ENCODE measurements around the gene MDM4.

Gene MDM4

DNA sequence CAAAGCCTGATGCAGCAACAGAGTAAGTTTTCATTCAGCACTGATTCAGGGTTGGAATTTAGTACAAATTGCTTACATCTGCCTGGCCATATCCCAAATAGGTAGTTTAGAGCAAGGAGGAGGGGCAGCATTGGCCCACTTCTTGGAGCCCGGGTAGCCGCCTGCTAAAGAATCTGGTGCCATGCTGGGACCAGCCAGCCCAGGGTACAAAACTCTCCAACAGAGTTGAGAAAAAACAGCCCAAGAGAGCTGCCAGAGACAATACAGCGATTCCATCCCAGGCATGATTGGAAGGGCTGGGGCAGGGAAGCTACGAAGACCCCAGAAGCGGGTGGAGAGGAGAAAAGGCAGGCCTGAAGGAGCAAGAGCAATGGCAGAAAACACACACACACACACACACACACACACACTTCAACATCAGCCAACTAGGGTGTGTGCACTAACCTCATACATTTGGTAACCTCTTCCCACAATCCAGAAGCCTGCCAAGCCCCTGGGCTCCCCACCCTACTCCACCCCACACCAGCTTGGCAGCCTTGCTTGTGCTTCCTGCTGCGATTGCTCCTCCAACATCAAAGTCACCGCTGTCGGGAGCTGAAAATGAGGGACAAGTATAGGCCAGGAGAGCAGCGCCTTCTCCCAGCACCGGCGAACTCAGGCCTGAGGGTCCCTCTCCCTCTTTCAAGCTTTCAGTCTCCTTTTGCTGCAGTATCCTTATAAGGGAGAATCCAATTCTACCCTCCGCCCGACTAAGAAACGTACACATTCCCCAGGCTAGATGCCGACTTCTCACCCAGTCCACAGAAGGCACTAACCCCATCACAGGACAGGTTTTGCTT lies 22.8 kb upstream of the MDM4 start:
- DNase-seq (ENCODE audit: low spot score), result peak; percentile 88

DNA sequence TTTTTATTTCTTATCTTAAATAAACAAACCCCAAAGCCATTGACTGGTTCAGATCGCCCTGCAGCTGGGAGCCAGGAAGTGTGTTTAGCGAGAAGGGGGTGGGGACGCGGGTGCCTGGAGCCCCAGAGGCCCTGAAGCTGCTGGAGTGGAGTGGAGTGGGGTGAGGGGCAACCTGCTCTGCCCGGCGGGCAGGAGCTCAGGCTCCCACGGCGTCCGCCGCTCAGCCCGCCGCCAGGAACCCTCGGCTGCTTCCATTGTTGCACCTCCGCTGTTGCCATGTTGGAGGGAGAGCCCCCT lies 22.3 kb upstream of the MDM4 start:
- DNase-seq (ENCODE audit: low spot score), result peak; percentile 77

GRCh38 chr1:204494281-204495077 lies 21.7 kb upstream of the MDM4 start, which contains the start of gene PIK3C2B:
Gene PIK3C2B, minus strand, starts transcription at chr1:204494805. Its CDS starts 25,003 bp downstream, at chr1:204469802.
- DNase-seq (ENCODE audit: low spot score), result peak; percentile 88

GRCh38 chr1:204495078-204495753 lies 21.0 kb upstream of the MDM4 start:
- DNase-seq (ENCODE audit: low spot score), result peak; percentile 25

GRCh38 chr1:204495777-204496176 lies 20.4 kb upstream of the MDM4 start:
- no peak for DNase-seq (ENCODE audit: low spot score)

DNA sequence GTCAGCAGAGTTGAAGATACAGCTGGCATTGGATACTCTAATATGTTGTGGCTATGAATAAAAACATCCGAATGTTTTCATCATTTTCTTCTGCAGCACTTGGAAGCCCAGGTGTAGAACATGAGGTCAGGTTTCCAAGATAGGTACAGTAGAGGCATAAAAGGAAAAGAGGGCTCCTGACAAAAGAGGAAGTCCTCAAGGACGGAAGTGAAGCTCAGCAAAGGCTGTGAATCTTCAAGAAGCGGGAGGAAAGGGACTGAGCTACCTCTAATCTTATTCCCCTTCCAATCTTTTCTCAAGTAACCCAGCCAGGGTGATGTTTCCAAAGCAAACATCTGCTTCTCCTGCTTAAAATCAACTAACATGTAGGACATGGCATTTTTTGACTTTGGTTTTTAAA lies 17.2 kb upstream of the MDM4 start:
- DNase-seq (ENCODE audit: low spot score), result no peak

- no peak for DNase-seq (ENCODE audit: low spot score)
Measured at GRCh38 chr1:204499511-204500468, 16.4 kb upstream of the MDM4 start.

DNA sequence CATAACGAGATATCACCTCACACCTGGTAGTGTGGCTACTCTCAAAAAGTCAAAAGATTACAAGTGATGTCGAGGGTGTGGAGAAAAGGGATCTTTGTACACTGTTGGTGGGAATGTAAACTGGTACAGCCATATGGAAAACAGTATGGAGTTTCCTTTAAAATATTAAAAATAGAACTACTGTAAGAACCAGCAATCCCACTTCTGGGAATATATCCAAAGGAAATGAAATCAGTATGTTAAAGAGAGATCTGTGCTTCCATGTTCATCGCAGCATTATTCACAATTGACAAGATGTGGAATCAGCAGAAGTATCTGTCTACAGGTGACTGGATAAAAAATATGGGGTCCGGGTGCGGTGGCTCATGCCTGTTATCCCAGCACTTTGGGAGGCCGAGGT lies 14.0 kb upstream of the MDM4 start:
- no peak for DNase-seq (ENCODE audit: low spot score)

DNA sequence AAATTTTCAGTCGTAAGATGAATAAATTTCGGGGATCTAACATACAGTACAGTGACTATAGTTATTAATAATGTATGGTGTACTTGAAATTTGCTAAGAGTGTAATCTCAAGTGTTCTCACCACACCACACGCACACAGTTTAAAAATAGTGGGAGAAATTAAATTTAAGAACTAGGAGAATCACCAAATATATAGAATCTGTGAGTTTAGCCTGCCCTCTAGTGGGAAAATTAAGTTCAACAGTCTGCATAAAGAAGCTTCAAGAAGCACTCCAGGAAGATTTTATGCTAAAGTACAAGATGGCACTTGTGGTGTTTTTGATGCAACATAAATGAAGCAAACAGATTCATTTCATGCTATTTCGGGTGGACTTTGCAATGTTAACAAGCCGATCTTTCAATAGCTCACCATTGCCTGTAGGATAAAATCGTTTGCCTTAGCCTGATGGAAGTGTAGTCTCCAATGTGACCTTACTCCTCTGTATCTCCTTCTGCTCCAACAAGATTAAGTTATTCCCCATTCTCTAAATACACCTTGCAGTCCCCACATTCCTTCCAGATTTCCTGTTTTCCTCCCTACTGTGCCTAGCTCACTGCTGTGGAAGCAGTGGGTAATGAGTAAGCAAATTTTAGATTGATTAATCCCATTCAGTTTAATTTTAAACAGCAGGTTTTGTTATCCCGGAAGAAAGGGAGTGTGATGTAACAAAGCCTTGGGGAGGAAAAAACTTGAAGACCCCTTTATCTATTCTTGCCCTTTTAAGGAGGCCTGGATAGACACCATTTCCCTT lies 12.9 kb upstream of the MDM4 start:
- DNase-seq (ENCODE audit: low spot score), result peak; percentile 71

GRCh38 chr1:204503913-204504519 lies 12.2 kb upstream of the MDM4 start:
- no peak for DNase-seq (ENCODE audit: low spot score)

GRCh38 chr1:204505674-204506200 lies 10.5 kb upstream of the MDM4 start:
- DNase-seq (ENCODE audit: low spot score), result no peak

GRCh38 chr1:204506201-204506968 lies 9.8 kb upstream of the MDM4 start:
- DNase-seq (ENCODE audit: low spot score), result peak; percentile 91

GRCh38 chr1:204506969-204507316 lies 9.3 kb upstream of the MDM4 start:
- peak; percentile 88 for DNase-seq (ENCODE audit: low spot score)

- DNase-seq (ENCODE audit: low spot score), result peak; percentile 78
Measured at GRCh38 chr1:204507317-204508105, 8.7 kb upstream of the MDM4 start.

DNA sequence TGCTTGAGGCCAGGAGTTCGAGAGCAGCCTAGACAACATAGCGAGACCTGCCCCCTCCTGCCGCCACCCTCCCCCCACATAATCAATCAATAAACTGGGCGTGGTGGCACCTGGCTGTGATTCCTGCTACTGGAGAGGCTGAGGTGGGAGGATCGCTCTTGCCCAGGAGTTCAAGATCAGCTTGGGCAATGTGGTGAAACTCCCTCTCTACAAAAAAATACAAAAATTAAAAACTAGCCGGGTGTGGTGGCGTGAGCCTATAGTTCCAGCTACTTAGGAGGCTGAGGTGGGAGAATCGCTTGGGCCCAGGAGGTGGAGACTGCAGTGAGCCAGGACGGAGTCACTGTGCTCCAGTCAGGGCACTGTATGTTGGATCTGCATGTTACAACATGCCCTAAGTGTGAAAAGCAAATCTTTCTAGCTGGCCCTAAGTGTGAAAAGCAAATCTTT lies 7.0 kb upstream of the MDM4 start:
- DNase-seq (ENCODE audit: low spot score), result no peak

DNA sequence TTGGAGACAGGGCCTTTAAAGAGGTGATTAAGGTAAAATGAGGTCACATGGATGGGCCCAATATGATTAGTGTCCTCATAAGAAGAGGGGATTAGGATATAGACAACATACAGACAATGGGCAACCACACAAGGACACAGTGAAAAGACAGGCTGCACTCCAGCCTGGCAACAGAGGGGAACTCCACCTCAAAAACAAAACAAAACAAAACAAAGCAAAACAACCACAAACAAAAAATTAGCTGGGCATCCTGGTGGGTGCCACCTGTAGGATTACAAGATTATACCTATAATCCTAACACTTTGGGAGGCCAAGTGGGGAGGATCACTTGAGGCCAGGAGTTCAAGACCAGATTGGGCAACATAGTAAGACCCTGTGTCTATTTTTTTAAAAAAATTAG lies 4.8 kb upstream of the MDM4 start:
- DNase-seq (ENCODE audit: low spot score), result no peak

- DNase-seq (ENCODE audit: low spot score), result no peak
Measured at GRCh38 chr1:204513117-204513716, 3.0 kb upstream of the MDM4 start.

DNA sequence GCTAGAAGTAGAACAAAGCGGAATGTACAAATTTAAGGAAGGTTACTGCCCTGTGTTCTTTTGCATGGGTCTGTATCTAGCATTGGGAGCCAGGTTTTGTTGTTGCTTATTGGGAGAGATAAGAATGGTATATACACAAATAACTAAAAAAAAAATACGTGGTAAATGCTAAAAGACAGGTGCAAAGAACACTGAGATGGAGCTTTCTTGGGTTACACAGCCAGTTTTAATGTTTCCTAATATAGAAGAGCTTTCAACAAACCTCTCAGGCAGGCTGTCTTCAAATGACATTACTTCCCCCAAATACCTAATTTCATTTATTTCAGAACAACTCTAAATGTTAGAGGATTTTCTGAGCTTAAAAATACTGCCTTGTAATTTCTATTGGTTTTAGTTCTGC lies 1.4 kb upstream of the MDM4 start:
- DNase-seq (ENCODE audit: low spot score), result no peak

Measured in SW480 (cell line).